HepG2 (cell line): ENCODE results near the gene AMPH. TPM values are rescaled to one million over a fixed set of nuclear protein-coding genes. Genes with fewer than 3 reads are reported as not detected.

Experiments
- ATAC-seq: fragments of 200-7000 bp; cut with Tn5 transposase; 3 replicates; pipeline ENCODE4 v1.9.1; 2020; ENCODE audit warnings: mild to moderate bottlenecking, moderate library complexity
- BruUV-seq: library from RNA; stranded (reverse); fragments of 400-500 nt; replicated peaks from 2 replicates; lab custom pipeline; 2021; lab: Mats Ljungman, UMichigan
- CTCF ChIA-PET: fragments of 300-600 bp; formaldehyde crosslinking; extraction: SDS; loops from one replicate; lab custom pipeline; 2021; ENCODE audit warnings: low total read pairs, inconsistent platforms, low intra/inter-chr PET ratio; lab: Yijun Ruan, JAX
- POLR2A ChIA-PET: fragments of 350-600 bp; sonication (Branson Sonifier 250); formaldehyde crosslinking; loops from one replicate; lab custom pipeline; 2020; ENCODE audit warnings: antibody characterized with exemption, inconsistent platforms; lab: Yijun Ruan, JAX
- DNase-seq: peaks from one replicate; pipeline ENCODE4 v3.0.0-alpha.2; 2015; ENCODE audit warnings: low spot score
- FAIRE-seq: peaks from 3 replicates; lab custom pipeline; 2011; peaks lifted over from hg19 to GRCh38; lab: Jason Lieb, UNC
- H2AFZ ChIP-seq: one replicate; pipeline ENCODE4 v1.6.1; 2011; ENCODE audit warnings: low read length, inconsistent platforms
- H3K27ac ChIP-seq: fragments of 300-600 bp; 3 replicates; pipeline ENCODE4 v1.8.0; 2011; ENCODE audit warnings: mixed run types, mild to moderate bottlenecking, mixed read lengths, low read length, inconsistent platforms; ENCODE audit not compliant: insufficient read depth; ENCODE audit errors: extremely low read length
- H3K27me3 ChIP-seq, 2 experiments: fragments of 200-600 bp in 1 of 2; 2 replicates in 1 of 2; 3 replicates in 1 of 2; pipeline versions ENCODE4 v1.6.0 to v1.8.0; 2011; ENCODE audit warnings: low read length in 2 of 2, mild to moderate bottlenecking in 2 of 2, moderate library complexity in 2 of 2, inconsistent platforms in 1 of 2; ENCODE audit not compliant: insufficient read depth in 2 of 2, control insufficient read depth in 1 of 2
- H3K36me3 ChIP-seq, 2 experiments: fragments of 200-600 bp in 1 of 2; replicated peaks in 1 of 2; 2 replicates in 1 of 2; 3 replicates in 1 of 2; pipeline versions ENCODE4 v1.5.1 to v1.8.0; 2011; ENCODE audit warnings: low read length in 2 of 2, inconsistent platforms in 1 of 2; ENCODE audit not compliant: insufficient read depth in 2 of 2, control insufficient read depth in 1 of 2
- H3K4me1 ChIP-seq: 2 replicates; pipeline ENCODE4 v1.5.1; 2012; ENCODE audit warnings: low read length, inconsistent platforms; ENCODE audit not compliant: insufficient read depth
- H3K4me2 ChIP-seq: 2 replicates; pipeline ENCODE4 v1.6.0; 2011; ENCODE audit warnings: low read depth, low read length, inconsistent platforms
- H3K4me3 ChIP-seq, 3 experiments: fragments of 200-600 bp in 1 of 3; sonication (generic), shearing (Covaris generic) in 1 of 3; replicated peaks in 1 of 3; 2 replicates each; pipeline ENCODE4 v1.5.1; 2011 to 2016; ENCODE audit warnings: low read length in 3 of 3, inconsistent platforms in 2 of 3, low read depth in 2 of 3, mild to moderate bottlenecking in 2 of 3, control low read depth in 1 of 3, mixed read lengths in 1 of 3; ENCODE audit not compliant: insufficient read depth in 1 of 3
- H3K79me2 ChIP-seq: one replicate; pipeline ENCODE4 v1.6.1; 2011; ENCODE audit warnings: low read length, inconsistent platforms; ENCODE audit not compliant: insufficient read depth
- H3K9ac ChIP-seq: 2 replicates; pipeline ENCODE4 v1.6.0; 2011; ENCODE audit warnings: mild to moderate bottlenecking, low read depth, low read length, inconsistent platforms; ENCODE audit not compliant: insufficient read depth
- H3K9me3 ChIP-seq: 2 replicates; pipeline ENCODE4 v1.5.1; 2012; ENCODE audit warnings: mild to moderate bottlenecking, low read length
- H4K20me1 ChIP-seq: 2 replicates; pipeline ENCODE4 v1.6.0; 2011; ENCODE audit warnings: inconsistent platforms, mild to moderate bottlenecking, low read length, moderate library complexity; ENCODE audit not compliant: insufficient read depth
- CENPBD1 ChIP-seq: sonication (generic); formaldehyde crosslinking; IDR thresholded peaks from 2 replicates; pipeline ENCODE4 v1.8.0; 2022; ENCODE audit warnings: missing genetic modification reagents, low read depth, mild to moderate bottlenecking, borderline replicate concordance
- CHCHD3 ChIP-seq: sonication (generic); formaldehyde crosslinking; IDR thresholded peaks from 2 replicates; pipeline ENCODE4 v1.8.0; 2022; ENCODE audit warnings: mild to moderate bottlenecking, missing genetic modification reagents, moderate library complexity
- ETV6 ChIP-seq: sonication (generic); formaldehyde crosslinking; conservative IDR thresholded peaks from 2 replicates; pipeline ENCODE4 v1.4.0; 2020; ENCODE audit warnings: missing genetic modification reagents
- FOSL2 ChIP-seq: sonication (generic); formaldehyde crosslinking; IDR thresholded peaks from 2 replicates; pipeline ENCODE4 v1.4.0; 2020; ENCODE audit warnings: missing genetic modification reagents
- HMGXB3 ChIP-seq: sonication (generic); formaldehyde crosslinking; IDR thresholded peaks from 2 replicates; pipeline ENCODE4 v1.4.0; 2020; ENCODE audit warnings: missing genetic modification reagents, borderline replicate concordance
- HOXA7 ChIP-seq: sonication (generic); formaldehyde crosslinking; IDR thresholded peaks from 2 replicates; pipeline ENCODE4 v1.8.1; 2022; ENCODE audit warnings: mild to moderate bottlenecking, missing genetic modification reagents, moderate library complexity
- PHB2 ChIP-seq: fragments of 450-650 bp; IDR thresholded peaks from 2 replicates; pipeline ENCODE4 v1.6.1; 2018; ENCODE audit not compliant: partially characterized antibody
- PRMT3 ChIP-seq: sonication (generic); formaldehyde crosslinking; IDR thresholded peaks from 2 replicates; pipeline ENCODE4 v1.8.1; 2022; ENCODE audit warnings: low read depth, mild to moderate bottlenecking, moderate library complexity, missing genetic modification reagents, borderline replicate concordance
- SRSF4 ChIP-seq: fragments of 200-400 bp; formaldehyde crosslinking; IDR thresholded peaks from one replicate; pipeline ENCODE4 v1.6.1; 2018; ENCODE audit warnings: mild to moderate bottlenecking, low read depth, low read length, moderate library complexity; ENCODE audit not compliant: poor library complexity, severe bottlenecking
- SRY ChIP-seq: sonication (generic); formaldehyde crosslinking; IDR thresholded peaks from 2 replicates; pipeline ENCODE4 v1.8.0; 2022; ENCODE audit warnings: mild to moderate bottlenecking, missing genetic modification reagents
- THAP8 ChIP-seq: sonication (generic); formaldehyde crosslinking; IDR thresholded peaks from 2 replicates; pipeline ENCODE4 v1.5.1; 2020; ENCODE audit warnings: missing genetic modification reagents, mild to moderate bottlenecking, borderline replicate concordance
- THYN1 ChIP-seq: sonication (generic); formaldehyde crosslinking; IDR thresholded peaks from 2 replicates; pipeline ENCODE4 v1.8.1; 2023; ENCODE audit warnings: low read depth, mild to moderate bottlenecking, moderate library complexity, missing genetic modification reagents, borderline replicate concordance
- TSC22D2 ChIP-seq: sonication (generic); formaldehyde crosslinking; IDR thresholded peaks from 2 replicates; pipeline ENCODE4 v1.5.1; 2020; ENCODE audit warnings: missing genetic modification reagents, mild to moderate bottlenecking, borderline replicate concordance
- ZBTB26 ChIP-seq: IDR thresholded peaks from 2 replicates; pipeline ENCODE4 v1.6.1; 2016; ENCODE audit warnings: missing compliant biosample characterization, missing genetic modification reagents, borderline replicate concordance
- ZFP41 ChIP-seq: sonication (generic); formaldehyde crosslinking; IDR thresholded peaks from 2 replicates; pipeline ENCODE4 v1.4.0; 2020; ENCODE audit warnings: mild to moderate bottlenecking, missing genetic modification reagents, borderline replicate concordance
- ZNF660 ChIP-seq: sonication (generic); formaldehyde crosslinking; IDR thresholded peaks from 2 replicates; pipeline ENCODE4 v1.5.1; 2020; ENCODE audit warnings: mild to moderate bottlenecking, low read depth, missing genetic modification reagents, borderline replicate concordance
- ZNF674 ChIP-seq: sonication (generic); formaldehyde crosslinking; IDR thresholded peaks from 2 replicates; pipeline ENCODE4 v1.5.0; 2020; ENCODE audit warnings: low read depth, mild to moderate bottlenecking, missing genetic modification reagents
- ZNF790 ChIP-seq: sonication (generic); formaldehyde crosslinking; IDR thresholded peaks from 2 replicates; pipeline ENCODE4 v1.8.0; 2022; ENCODE audit warnings: missing genetic modification reagents, mild to moderate bottlenecking, borderline replicate concordance
- WGBS: methylation state at CpG from one replicate; pipeline ENCODE4 v1.1.6; 2017; ENCODE audit warnings: low lambda C conversion rate; 5-methylcytosine and 5-hydroxymethylcytosine counted together
- in situ Hi-C: cut with HindIII; loops from 2 replicates; pipeline ENCODE4 v1.10.0; 2017; ENCODE audit warnings: low pct_unique_long_range_greater_than_20kb; ENCODE audit not compliant: extremely low pct_ligation_motif_present
- intact Hi-C: fragments of 100-400 bp; cut with micrococcal nuclease; formaldehyde crosslinking; loops from one replicate; pipeline ENCODE4 v1.10.0; 2022; ENCODE audit not compliant: unreplicated experiment
- polyA plus RNA-seq, 8 experiments: library from polyadenylated mRNA; depleted of rRNA in 3 of 8; stranded (reverse) in 7 of 8; unstranded in 1 of 8; fragments of >200 nt; fragmentation: Illumina TruSeq in 4 of 8; extraction: Trizol in 4 of 8; gene quantifications; 2 replicates each; pipeline versions ENCODE4 v1.2.1 to v1.2.3, GENCODE V29; 2011 to 2016; ENCODE audit warnings: low read depth in 4 of 8, missing spikeins in 1 of 8, mixed read lengths in 1 of 8; ENCODE audit not compliant: insufficient read depth in 1 of 8
- total RNA-seq, 5 experiments: library from RNA; depleted of rRNA; stranded (reverse); fragments of >200 nt; fragmentation: Illumina TruSeq; extraction: Trizol; gene quantifications; 2 replicates each; pipeline ENCODE4 v1.2.3, GENCODE V29; 2016; ENCODE audit warnings: low read depth in 1 of 5

The AMPH gene
- total and polyA plus RNA-seq, 2 of the 13 experiments (the other 11 are each of a cell fraction or from before 2014, with no cell fraction given) = not detected

GRCh38 chr7:38367301-38367890, 263.8 kb downstream of the AMPH start:
- FAIRE-seq (no peak), ATAC-seq (no peak), DNase-seq (no peak)
- CTCF ChIA-PET = no interaction called here
- no peak overlapping the region for H3K4me2 ChIP-seq
- H3K4me1 ChIP-seq = no peaks in the 10 kb centered on the region
- H3K9ac ChIP-seq = no peak overlapping the region
- BruUV-seq = no TSS peak
- no peaks in the 10 kb centered on the region for H4K20me1 ChIP-seq
- no peaks in the 10 kb centered on the region for H3K79me2 ChIP-seq
- no peaks in the 10 kb centered on the region for H3K36me3 ChIP-seq
- intact Hi-C loops = no loop called here
- POLR2A ChIA-PET = no interaction called here
- H3K27me3 ChIP-seq = no peaks in the 10 kb centered on the region; a peak in 1 of 5 replicates
- no peak overlapping the region for H2AFZ ChIP-seq
- in situ Hi-C loops = no loop called here
- no peaks in the 10 kb centered on the region for H3K9me3 ChIP-seq
- no peak overlapping the region for H3K27ac ChIP-seq
- no peak overlapping the region for H3K4me3 ChIP-seq
- 64% methylated on average over 1 of the region's 1 CpG for WGBS
- TF ChIP-seq SRY (CRISPR knock-in tag) = no peak
- no peak for TF ChIP-seq TSC22D2 (CRISPR knock-in tag)
- TF ChIP-seq FOSL2 = no peak
- TF ChIP-seq ZFP41 = no peak
- no peak for TF ChIP-seq PRMT3 (CRISPR knock-in tag)
- no peak for TF ChIP-seq CENPBD1 (CRISPR knock-in tag)
- TF ChIP-seq ETV6 = no peak
- no peak for TF ChIP-seq SRSF4
- TF ChIP-seq HOXA7 (CRISPR knock-in tag) = no peak
- no peak for TF ChIP-seq PHB2
- TF ChIP-seq ZBTB26 (CRISPR knock-in tag) = no peak
- TF ChIP-seq ZNF674 (CRISPR knock-in tag) = no peak
- no peak for TF ChIP-seq HMGXB3 (CRISPR knock-in tag)
- no peak for TF ChIP-seq THYN1
- no peak for TF ChIP-seq ZNF790 (CRISPR knock-in tag)
- TF ChIP-seq ZNF660 = no peak
- no peak for TF ChIP-seq THAP8 (CRISPR knock-in tag)
- no peak for TF ChIP-seq CHCHD3 (CRISPR knock-in tag)
